NCI-H2171 (cell line): ENCODE measurements around the gene VASH1.

Experiments used
- DNase-seq: peaks from one replicate; lab custom pipeline; 2025; lab: John Stamatoyannopoulos, UW

The VASH1 gene

DNA sequence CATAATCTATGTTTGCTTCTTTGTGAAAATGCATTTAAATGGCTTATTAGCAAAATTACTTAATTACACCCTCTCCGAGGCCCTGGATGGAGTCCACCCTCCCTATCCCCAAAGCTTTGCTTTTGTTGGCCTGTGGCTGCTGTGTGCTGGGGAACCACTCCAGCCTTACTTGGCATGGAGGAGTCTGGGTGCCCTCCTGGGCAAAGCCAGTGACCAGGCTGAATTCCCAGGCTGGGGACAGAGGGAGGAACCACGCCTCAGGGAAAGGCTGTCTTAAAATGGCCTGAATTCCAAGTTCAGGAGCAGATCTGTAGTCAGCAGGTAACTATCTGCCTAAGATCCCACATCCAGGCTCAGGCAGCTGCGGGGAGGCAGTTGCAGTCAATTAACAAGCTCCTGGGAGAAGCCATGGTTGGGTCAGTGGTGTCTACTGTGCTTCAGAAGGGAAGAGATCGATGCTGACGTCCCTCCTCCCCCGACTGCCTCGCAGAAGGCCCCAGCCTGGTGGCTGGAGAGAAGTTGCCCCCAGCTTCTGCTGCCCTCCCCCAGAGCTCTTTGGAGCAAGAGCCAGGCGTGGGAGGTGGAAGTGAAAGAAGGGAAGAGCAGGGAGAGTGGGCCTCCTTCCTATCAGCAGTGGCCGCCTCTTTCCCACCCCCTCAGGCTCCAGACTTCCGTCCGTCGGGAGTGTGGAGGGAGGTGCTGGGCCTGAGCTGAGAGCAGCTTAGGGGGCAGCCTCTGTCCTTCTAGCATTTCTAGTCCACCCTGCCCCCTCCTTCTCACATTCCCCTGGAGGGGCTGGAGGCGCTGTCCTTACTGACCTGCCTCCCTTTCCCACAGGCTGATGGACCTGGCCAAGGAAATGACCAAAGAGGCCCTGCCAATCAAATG, 11.3 kb downstream of the VASH1 start:
- no peak for DNase-seq

DNA sequence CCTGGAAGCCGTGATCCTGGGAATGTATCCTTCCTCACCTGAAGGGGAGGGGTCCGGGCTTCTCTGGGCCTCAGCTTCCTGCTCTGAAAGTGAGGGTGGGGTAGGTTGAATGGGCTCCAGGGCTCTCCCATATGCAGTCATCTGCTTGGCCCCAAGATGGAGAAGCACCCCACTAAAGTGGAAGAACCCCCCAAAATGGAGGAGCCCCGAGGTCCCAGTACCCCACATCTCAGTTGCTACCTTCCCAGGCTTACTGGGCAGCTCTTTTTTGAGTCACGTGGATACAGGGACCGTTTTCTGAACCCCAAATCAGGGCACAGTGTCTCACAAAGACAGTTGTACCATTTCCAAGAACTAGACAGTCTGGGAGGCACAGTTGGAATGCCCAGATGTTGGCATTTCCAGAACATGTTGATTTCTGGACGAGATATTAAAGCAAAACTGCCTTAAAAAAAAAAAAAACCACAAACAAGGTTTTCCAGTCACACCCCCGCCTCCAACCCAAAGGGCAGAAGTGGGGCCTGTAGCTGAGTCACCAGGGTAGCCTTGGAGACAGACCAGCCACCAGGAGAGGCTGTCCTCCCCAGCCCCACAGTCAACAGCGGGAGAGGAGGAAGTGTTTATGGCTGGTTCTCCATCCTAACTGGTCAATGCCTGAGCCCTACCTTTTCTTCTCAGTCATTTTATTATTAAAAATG, 12.1 kb downstream of the VASH1 start:
- DNase-seq: no peak

DNA sequence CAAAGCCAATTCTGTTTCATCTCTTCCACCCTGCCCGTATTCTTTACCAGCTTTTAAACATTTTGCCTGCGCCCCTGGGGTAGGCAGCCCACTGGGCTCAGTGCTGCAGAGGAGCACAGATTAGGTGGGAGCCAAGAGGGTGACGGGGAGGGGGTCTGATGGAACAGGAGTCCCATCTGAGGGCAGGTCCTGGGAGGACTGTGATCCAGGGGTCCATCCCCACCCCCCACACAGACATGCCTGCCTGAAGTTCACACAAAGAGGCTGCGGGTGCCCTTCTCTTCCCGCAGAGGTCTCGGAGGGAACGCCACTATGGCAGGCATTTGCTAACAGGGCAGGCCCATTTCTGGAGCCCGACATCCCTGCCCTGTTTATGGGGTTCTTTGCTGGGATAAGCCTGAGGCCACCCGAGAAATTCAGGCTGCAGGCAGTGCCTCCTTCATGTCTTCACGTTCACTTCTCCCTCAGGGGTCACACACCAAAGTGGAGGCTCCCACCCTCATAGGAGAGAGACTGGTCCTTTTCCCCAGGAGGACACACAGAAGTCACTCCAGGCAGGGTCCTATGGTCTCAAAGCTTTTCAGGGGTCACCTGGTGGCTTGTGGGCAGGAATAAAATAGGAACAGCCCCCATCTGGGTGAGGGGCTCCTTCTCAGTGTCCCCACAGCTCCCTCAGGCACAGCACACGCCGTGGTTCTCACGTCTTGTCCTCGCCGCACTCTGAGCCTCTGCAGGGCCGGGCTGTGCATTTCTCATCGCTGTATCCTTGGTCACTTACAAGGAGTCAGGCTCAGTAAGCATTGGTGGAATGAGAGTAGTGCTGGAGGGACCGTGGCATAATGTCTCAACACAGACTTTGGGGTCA, 12.9 kb downstream of the VASH1 start:
- no peak for DNase-seq

DNA sequence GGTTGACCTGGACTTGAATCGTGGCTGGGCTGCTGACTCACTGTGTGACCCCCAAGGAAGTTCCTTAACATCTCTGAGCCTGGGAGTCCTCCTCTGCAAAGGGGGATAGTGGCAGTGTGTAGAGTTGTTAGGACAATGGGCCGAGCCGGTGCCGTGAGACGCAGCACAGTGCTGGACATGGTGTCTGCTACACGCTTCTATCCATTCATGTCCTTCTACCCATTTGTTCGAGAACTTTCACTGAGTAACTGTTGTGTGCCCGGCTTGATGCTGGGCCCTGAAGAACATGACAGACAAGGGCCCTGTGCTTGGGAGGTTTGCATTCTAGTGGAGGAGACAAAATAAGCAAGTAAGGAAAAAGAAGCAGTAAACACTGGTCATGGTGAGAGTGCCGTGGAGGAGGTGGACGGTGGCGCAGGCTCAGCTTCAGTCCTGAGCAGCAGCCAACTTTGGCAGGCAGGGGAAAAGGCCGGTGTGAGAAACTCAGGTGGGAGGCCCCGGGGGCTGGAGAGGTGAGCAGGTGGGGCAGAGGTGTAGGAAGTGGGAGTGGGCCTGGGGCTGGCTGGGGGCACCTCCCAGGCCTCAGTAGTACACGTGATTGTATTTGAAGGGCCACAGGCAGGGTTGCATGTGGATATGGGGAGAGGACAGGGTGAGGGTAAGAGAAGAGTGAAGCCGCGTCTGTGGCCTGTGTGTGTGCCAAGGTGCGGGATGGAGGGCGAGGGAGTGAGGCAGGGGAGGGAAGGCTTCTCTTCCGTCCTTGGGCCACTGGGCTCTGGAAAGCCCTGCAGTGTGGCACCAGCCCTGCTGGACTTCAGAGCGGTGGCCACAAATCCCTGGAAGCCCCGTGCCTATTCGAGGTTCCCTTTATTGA, 13.8 kb downstream of the VASH1 start:
- DNase-seq: no peak

DNA sequence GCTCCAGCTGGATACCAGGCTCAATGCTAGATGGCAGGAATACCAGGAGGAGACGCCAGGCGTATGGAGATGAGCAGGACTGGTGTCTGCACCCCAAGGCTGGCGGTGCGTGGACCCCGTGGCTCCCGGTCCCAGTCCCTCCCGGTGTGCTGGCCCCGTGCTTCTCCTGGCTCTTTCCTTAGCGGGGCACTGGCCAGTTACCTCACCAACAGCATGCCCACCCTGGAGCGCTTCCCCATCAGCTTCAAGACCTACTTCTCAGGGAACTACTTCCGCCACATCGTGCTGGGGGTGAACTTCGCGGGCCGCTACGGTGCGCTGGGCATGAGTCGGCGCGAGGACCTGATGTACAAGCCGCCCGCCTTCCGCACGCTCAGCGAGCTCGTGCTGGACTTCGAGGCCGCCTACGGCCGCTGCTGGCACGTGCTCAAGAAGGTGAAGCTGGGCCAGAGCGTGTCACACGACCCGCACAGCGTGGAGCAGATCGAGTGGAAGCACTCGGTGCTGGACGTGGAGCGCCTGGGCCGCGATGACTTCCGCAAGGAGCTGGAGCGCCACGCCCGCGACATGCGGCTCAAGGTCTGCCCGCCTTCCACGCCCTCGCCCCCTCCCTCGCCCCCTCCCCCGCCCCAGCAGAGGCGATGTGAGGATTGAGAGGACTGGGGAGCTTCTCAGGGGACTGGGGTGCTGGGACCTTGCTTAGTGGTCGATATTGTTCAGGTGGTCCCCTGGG, 14.6 kb downstream of the VASH1 start:
- DNase-seq: no peak

DNA sequence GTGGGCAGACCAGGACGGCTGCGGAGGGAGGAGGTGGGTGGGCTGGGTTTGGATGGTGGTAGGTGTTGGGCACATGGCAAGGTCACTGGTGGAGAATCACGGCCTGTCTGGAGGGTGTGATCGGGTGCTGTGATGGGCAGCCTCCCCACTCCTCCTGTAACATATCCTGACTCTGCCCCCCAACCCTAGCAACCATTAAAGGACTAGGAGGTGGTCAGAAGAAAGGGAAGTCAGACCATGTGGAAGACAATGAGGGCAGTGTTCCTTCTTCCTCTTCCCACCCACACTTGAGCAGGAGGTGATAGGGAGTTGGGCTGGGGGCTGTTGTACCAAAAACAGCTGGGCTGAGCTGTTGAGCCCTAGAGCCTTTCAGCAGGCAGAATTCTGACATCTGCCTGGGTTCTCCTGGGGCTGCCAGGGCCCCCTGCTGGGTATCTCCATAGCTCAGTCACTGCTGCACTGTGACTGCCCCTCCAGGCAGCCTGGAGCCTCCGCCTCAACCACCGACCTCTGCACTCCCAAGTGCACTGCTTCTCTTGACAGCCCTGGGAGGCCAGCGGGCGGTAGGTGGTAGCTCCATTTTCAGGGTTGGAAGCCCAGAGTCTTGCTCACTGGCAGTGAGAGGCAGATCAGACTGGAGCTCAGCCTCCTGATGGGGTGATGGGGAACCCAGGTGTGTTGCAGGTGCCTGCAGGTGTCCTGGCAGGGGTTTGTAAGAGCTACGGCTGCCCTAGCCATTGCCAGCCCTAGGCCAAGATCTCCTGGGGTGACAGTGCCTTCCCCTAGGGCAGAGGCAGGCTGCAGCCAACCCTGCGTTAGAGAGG, 15.4 kb downstream of the VASH1 start:
- DNase-seq: peak; percentile 13

DNA sequence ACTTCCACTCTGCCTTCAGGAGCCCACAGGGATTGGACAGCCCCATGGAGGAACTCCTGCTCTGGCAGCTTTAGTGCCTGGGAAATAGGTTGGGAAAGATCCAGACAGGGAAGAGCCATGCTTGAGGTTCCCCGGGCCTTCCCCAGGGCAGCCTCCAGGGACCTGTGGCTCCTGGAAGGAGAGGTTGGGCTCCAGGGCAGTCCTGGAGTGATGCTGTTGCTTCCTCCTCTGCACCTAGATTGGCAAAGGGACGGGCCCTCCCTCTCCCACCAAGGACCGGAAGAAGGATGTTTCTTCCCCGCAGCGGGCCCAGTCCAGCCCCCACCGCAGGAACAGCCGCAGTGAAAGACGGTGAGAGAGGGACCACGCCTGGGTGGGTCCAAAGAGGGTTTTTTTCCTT, 16.5 kb downstream of the VASH1 start:
- no peak for DNase-seq

DNA sequence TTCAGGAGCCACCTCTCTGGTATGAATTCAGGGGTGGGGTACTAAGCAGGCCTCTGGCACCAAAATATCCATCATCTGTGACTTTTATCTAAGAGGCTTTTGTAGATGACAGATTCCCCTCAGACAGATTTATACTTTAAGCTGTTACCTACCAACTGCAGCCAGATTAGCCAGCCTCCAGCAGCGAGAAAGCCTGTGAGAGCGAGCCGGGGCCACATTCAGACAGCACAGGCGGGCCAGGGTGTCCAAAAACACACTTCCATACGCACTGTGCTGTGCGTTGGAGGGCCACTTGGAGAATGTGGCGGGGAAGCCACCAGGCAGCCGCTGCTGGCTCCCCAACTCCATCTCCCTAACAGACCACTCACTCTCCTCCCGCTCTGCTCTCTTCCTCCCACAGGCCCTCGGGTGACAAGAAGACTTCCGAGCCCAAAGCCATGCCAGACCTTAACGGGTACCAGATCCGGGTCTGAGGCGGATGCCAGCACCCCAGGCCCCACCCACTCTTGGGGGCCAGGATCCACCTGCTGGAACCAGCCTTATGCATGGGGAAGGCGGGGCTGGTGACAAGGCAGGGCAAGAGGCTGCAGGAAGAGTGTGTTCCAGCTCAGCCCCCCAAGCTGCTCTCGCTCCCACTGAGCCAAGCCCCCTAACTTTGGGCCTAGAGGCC, 17.4 kb downstream of the VASH1 start:
- no peak for DNase-seq

DNA sequence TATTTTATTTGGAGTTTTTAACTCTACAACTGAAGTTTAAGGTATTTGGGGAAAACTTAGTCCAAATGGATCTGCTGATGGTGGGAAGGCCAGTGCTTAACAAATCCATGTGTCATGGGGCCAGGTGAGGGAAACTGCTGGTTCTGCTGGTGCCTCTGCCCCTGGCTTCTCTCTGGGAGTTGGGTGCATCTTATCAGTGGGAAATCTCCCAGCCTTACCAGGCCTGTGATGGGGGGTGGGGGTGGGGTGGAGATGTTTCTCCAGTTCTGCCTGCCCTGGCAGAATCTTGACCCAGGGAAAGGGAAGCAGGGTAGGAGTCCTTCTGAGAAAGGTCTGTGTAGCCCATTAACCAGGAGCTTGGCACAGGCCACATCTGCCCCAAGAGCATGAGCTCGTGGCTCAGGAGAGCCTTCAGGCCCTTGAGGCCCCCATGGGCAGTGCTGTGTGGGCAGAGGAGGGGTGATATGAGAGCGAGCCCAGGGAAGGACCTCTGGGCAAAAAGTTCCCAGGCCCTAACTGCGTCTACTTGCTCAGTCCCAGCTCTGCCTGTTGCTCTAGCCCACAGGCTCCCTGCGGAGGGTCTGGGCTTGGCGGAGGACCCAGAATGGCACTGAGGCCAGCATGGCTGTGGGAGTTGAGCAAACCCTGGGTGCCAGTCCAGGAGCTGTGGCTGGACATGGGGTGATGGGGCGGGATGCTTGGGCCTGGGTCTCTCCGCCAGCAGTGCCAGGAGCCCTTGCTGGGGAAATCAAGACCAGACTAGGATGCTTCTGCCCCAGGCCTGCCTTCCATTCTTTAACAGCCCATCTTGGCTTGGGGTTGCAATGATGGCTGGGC, 18.2 kb downstream of the VASH1 start:
- DNase-seq: no peak

DNA sequence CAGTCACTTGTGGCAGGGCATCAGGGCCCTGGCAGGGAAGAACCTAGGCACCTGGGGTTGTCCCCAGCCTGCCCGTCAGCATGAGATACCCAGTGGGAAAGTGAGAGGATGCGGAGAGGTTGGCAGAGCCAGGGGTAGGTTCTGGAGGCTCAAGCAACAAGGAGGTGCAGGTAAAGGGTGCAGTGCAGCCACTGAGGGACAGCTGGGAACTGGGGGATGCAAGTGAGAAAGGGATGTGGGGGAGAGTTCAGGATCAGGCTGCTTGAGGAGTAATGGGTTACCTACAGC, 18.7 kb downstream of the VASH1 start:
- no peak for DNase-seq

DNA sequence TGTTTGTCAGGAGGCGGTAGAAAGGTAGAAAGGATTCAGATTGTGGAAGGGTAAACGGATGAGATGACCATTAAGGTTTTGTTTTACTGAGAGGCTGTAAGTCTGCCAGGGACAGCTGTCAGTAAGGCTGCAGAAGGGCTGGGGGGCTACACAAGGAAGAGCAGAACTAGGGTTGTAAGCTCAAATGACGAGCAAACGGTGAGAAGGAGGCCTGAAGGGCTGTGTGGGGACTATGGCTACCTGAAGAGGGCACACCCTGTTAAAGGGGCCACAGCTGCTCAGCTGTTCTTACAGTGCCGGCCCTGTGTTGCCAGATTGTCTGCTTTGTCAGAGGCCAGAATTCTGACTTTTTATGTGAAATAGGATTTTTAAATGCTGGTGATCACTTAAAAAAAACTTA, 19.1 kb downstream of the VASH1 start:
- DNase-seq: no peak

DNA sequence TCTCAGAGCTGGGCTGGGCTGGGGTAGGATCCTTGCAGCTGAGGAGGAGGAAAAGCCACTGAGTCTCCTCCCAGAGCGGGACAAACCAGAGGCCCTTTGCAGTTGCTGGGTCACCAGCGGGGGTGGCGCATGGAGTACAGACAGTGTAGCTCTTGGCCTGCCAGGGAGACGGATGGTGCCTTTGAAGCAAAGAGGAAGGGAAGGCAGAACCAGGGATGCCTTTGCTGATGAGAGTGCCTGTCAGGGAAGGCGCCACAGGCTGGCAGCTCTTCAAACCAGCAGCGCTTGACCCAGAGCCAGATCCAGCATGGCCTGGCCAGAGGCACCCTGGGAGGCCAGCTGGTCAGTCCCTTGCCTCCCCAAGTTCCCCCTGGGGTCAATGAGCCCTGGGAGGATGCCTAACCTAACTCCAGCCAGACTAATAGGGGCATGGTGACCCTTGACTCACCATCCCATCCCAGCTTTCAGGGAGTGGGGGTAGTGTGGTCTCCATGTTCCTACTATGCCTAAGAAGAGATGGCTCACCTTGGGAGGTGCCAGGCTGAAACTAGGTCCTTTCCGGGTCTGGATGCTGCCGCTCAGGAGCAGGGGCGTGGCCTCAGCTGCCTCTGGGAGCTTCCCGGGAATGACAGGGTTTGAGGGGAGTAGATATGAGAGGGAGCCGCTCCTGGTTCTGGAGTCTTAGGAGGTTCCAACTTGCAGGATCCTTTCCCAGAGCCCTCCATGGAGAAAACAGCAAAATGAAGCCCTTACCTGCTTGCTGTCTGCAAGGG, 19.8 kb downstream of the VASH1 start:
- DNase-seq: no peak

DNA sequence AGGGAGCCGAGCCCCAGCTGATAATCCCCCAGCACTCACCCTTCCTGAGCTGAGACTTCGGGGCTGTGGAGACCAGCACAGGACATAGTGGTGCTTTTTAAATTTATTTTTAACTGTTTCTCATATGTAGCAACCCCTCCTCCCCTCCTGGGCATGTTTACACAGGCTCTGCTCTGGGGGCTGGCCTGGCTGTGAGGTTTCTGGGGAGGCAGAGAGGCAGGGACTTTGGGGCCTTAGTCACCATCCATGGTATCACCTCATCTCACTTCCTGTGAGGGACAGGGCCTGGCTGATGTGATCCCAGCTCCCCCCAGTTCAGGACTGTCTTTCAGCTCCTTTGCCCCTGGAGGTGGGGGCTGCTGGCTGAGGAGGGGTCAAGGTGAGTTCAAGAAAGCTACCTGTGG, 20.4 kb downstream of the VASH1 start:
- DNase-seq: no peak

DNA sequence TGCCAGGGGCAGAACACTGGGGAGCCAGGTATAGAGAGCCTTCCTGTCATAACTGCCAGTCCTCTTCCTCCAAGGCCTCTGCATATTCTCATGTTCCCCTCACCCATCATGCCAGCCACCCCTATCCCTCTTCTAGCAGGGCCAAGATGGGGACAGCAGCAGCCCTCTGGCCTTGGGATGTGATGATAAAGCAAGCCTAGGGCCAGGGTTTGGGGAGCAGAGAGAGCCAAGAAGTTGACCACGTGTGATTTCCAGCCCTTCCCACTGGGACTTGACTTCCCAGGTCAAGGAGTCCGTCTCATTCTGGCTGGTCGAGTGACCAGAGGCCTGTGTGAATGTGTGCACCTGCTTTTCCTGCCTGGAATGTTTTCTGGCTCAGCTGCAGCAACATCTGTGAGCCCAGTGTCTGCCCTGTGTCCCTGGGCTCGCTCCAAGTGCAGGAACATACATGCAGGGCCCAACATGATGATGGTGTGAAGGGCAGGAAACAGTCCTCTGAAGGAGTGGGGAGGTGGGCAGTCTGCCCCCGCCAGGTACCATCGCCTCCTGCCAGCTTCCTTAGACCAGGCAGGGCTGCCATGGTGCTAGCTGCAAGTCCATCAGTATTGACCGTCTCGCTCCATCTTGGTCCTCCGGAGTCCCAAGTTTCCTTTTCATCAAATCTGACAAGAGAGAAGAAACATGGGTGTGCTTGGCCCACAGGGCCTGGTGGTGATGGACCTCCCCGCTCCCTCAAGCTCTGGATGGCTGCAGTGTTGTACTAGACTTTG, 21.0 kb downstream of the VASH1 start:
- DNase-seq: no peak

DNA sequence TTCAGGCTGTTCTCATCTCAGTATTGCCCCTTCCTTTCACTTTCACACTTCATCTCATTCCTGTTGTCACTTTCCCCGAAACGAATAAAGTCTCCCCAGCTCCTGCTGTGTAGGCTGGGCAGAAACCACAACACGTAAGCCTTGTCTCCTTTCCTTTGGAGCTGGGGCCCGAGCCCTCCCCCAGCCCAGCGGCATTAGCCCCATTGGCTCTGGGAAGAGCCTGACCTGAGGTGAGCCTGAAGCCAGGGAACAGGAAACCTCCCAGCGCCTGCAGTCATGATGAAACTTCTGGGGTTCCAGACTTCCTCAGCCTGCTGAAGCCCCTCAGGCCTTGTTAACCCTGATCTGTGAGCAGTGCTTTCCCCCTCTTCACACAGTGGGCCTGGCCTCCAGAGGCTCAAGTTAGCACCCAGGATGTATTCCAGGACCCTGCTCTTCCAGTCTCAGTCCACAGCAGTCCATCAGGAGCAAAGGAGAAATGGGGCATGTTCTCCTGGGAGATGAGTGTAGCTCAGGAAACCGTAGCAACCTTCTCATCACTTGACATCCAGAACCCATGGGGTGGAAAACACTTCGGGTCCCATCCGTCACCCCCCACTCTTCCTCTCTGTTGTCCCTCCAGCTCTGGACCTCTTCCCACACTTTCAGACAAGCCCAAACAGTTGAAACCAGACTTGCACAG, 21.8 kb downstream of the VASH1 start:
- DNase-seq: no peak

DNA sequence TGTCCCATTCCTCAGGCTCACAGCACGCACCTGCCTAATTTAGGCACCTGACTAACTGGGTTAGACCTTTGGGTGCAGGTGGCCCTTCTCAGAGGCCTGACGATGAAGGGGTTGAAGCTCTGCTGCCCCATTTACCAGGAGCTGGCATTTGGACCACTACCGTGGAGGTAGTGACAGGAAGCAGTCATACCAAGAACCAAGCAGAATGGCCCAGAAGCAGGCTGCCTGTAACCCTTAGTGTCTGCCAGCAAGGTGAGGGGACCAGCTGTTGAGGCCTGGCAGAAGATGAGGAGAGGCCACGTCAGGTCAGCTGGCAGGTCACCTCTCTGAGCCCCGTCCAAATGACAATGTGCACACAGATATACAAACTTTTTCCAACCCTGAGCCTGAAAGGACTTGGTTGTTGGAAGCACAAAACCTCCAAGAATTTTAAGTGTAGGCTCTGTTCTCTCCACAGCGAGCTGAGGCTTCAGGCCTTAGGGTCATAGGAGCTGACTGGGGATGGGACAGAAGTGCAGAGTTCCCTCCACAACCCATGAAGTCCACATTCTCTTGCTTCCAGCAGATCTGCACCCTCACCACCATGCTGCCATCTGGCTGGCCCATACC, 23.1 kb downstream of the VASH1 start:
- no peak for DNase-seq
